ENCODE results near the gene PCMTD2. TPM values are rescaled to one million over a fixed set of nuclear protein-coding genes. Genes with fewer than 3 reads are reported as not detected.

PCMTD2 gene
- total and polyA plus RNA-seq, 2 of the 13 experiments (the other 11 are each of a cell fraction or from before 2014, with no cell fraction given): 47.0 to 76.9 TPM

- no TSS peak for BruUV-seq (replicated peaks)
- WGBS (ENCODE audit: low lambda C conversion rate): 96% methylated on average over 11 of the region's 11 CpGs
Measured at GRCh38 chr20:64271636-64272035, 16.1 kb downstream of the PCMTD2 start.

GRCh38 chr20:64273109-64273508 is 17.6 kb downstream of the PCMTD2 start:
- no peaks in the 10 kb centered on the region for H3K9me3 ChIP-seq (ENCODE audit: low read length)
- intact Hi-C loops (cut with micrococcal nuclease; ENCODE audit: unreplicated experiment) (no loop called here), in situ Hi-C loops (cut with HindIII; ENCODE audit: extremely low pct_ligation_motif_present, low pct_unique_long_range_greater_than_20kb) (no loop called here)
- ChIA-PET CTCF (ENCODE audit: low intra/inter-chr PET ratio, low total read pairs) (no interaction called here), POLR2A (no interaction called here)
- no peaks in the 10 kb centered on the region for H3K4me1 ChIP-seq (ENCODE audit: insufficient read depth, low read length)
- no peak overlapping the region for H3K4me3 ChIP-seq (replicated peaks in 1 of 3; ENCODE audit: insufficient read depth in 1 of 3, low read depth in 2 of 3, low read length in 3 of 3)
- no peaks in the 10 kb centered on the region for H4K20me1 ChIP-seq (ENCODE audit: insufficient read depth, low read length)
- ATAC-seq (no peak), DNase-seq (ENCODE audit: low spot score) (no peak), FAIRE-seq (no peak)
- H3K9ac ChIP-seq (ENCODE audit: insufficient read depth, low read depth, low read length): no peak overlapping the region
- TF ChIP-seq FLYWCH1 (CRISPR knock-in tag; IDR thresholded peaks at IDR 0.05) (no peak), MBNL3 (CRISPR knock-in tag; conservative IDR thresholded peaks at IDR 0.05) (no peak), PTBP1 (IDR thresholded peaks at IDR 0.05; ENCODE audit: low read depth, low read length, poor library complexity, severe bottlenecking) (no peak), ATF1 (CRISPR knock-in tag; IDR thresholded peaks at IDR 0.05) (no peak), HOXA7 (CRISPR knock-in tag; IDR thresholded peaks at IDR 0.05) (no peak)
- TF ChIP-seq, protein P1, sequence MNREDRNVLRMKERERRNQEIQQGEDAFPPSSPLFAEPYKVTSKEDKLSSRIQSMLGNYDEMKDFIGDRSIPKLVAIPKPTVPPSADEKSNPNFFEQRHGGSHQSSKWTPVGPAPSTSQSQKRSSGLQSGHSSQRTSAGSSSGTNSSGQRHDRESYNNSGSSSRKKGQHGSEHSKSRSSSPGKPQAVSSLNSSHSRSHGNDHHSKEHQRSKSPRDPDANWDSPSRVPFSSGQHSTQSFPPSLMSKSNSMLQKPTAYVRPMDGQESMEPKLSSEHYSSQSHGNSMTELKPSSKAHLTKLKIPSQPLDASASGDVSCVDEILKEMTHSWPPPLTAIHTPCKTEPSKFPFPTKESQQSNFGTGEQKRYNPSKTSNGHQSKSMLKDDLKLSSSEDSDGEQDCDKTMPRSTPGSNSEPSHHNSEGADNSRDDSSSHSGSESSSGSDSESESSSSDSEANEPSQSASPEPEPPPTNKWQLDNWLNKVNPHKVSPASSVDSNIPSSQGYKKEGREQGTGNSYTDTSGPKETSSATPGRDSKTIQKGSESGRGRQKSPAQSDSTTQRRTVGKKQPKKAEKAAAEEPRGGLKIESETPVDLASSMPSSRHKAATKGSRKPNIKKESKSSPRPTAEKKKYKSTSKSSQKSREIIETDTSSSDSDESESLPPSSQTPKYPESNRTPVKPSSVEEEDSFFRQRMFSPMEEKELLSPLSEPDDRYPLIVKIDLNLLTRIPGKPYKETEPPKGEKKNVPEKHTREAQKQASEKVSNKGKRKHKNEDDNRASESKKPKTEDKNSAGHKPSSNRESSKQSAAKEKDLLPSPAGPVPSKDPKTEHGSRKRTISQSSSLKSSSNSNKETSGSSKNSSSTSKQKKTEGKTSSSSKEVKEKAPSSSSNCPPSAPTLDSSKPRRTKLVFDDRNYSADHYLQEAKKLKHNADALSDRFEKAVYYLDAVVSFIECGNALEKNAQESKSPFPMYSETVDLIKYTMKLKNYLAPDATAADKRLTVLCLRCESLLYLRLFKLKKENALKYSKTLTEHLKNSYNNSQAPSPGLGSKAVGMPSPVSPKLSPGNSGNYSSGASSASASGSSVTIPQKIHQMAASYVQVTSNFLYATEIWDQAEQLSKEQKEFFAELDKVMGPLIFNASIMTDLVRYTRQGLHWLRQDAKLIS (CRISPR knock-in tag; IDR thresholded peaks at IDR 0.05): no peak
- 96% methylated on average over 19 of the region's 19 CpGs for WGBS (ENCODE audit: low lambda C conversion rate)
- H3K79me2 ChIP-seq (ENCODE audit: insufficient read depth, low read length): no peaks in the 10 kb centered on the region
- H3K27ac ChIP-seq (ENCODE audit: extremely low read length, insufficient read depth, low read length): no peak overlapping the region
- peaks cover 13 to 41% of the 10 kb centered on the region in 2 experiments for H3K36me3 ChIP-seq (replicated peaks in 1 of 2; ENCODE audit: control insufficient read depth in 1 of 2, insufficient read depth in 2 of 2, low read length in 2 of 2)
- no TSS peak for BruUV-seq (replicated peaks)
- H3K4me2 ChIP-seq (ENCODE audit: low read depth, low read length): no peak overlapping the region
- no peaks in the 10 kb centered on the region for H3K27me3 ChIP-seq (ENCODE audit: control insufficient read depth in 1 of 2, insufficient read depth in 2 of 2, low read length in 2 of 2)
- H2AFZ ChIP-seq (ENCODE audit: low read length): no peak overlapping the region

More at GRCh38 chr20:64271636-64272035, 16.1 kb downstream of the PCMTD2 start:
- H3K9ac ChIP-seq (ENCODE audit: insufficient read depth, low read depth, low read length): no peak overlapping the region
- FAIRE-seq (no peak), DNase-seq (ENCODE audit: low spot score) (no peak), ATAC-seq (no peak; the same call in 2 of the 3 replicates)
- no peaks in the 10 kb centered on the region for H3K4me1 ChIP-seq (ENCODE audit: insufficient read depth, low read length)
- H4K20me1 ChIP-seq (ENCODE audit: insufficient read depth, low read length): no peaks in the 10 kb centered on the region
- in situ Hi-C loops (cut with HindIII; ENCODE audit: extremely low pct_ligation_motif_present, low pct_unique_long_range_greater_than_20kb): no loop called here
- no peaks in the 10 kb centered on the region for H3K9me3 ChIP-seq (ENCODE audit: low read length)
- no peaks in the 10 kb centered on the region for H3K27me3 ChIP-seq (ENCODE audit: control insufficient read depth in 1 of 2, insufficient read depth in 2 of 2, low read length in 2 of 2)
- no peaks in the 10 kb centered on the region for H3K79me2 ChIP-seq (ENCODE audit: insufficient read depth, low read length)
- no peak overlapping the region for H3K27ac ChIP-seq (ENCODE audit: extremely low read length, insufficient read depth, low read length)
- ChIA-PET POLR2A (interaction anchor here (1.6 kb wide), 1 partner anchor 16 kb away, joined by 4 read pairs; the partner anchor contains the start of gene PCMTD2), CTCF (ENCODE audit: low intra/inter-chr PET ratio, low total read pairs) (no interaction called here)
- TF ChIP-seq ZNF569 (CRISPR knock-in tag; IDR thresholded peaks at IDR 0.05; ENCODE audit: borderline replicate concordance) (no peak), ZNF816 (CRISPR knock-in tag; IDR thresholded peaks at IDR 0.05; ENCODE audit: borderline replicate concordance) (no peak), RARA (CRISPR knock-in tag; IDR thresholded peaks at IDR 0.05) (no peak), THAP8 (CRISPR knock-in tag; IDR thresholded peaks at IDR 0.05; ENCODE audit: borderline replicate concordance) (no peak), JDP2 (CRISPR knock-in tag; IDR thresholded peaks at IDR 0.05; ENCODE audit: borderline replicate concordance) (no peak), ATM (IDR thresholded peaks at IDR 0.05; ENCODE audit: borderline replicate concordance) (no peak), PRMT3 (CRISPR knock-in tag; IDR thresholded peaks at IDR 0.05; ENCODE audit: borderline replicate concordance, low read depth) (no peak), ZFYVE20 (CRISPR knock-in tag; IDR thresholded peaks at IDR 0.05; ENCODE audit: borderline replicate concordance, low read depth) (no peak), ZNF230 (CRISPR knock-in tag; IDR thresholded peaks at IDR 0.05) (no peak), ZNF589 (CRISPR knock-in tag; conservative IDR thresholded peaks at IDR 0.05) (no peak), NFE2L2 (IDR thresholded peaks at IDR 0.05; ENCODE audit: low read length) (no peak), HMGA1 (CRISPR knock-in tag; conservative IDR thresholded peaks at IDR 0.05) (no peak), RNF2 (conservative IDR thresholded peaks at IDR 0.05; ENCODE audit: low read depth) (no peak), ADNP (CRISPR knock-in tag; IDR thresholded peaks at IDR 0.05) (no peak)
- no peak overlapping the region for H3K4me3 ChIP-seq (replicated peaks in 1 of 3; ENCODE audit: insufficient read depth in 1 of 3, low read depth in 2 of 3, low read length in 3 of 3)
- H2AFZ ChIP-seq (ENCODE audit: low read length): no peak overlapping the region
- H3K4me2 ChIP-seq (ENCODE audit: low read depth, low read length): no peak overlapping the region
- intact Hi-C loops (cut with micrococcal nuclease; ENCODE audit: unreplicated experiment): no loop called here
- peaks cover 17 to 53% of the 10 kb centered on the region in 2 experiments for H3K36me3 ChIP-seq (replicated peaks in 1 of 2; ENCODE audit: control insufficient read depth in 1 of 2, insufficient read depth in 2 of 2, low read length in 2 of 2)
